G401.6 (cell line): ENCODE results near the gene FXR1.
"Not testable (repeated sequence)": the region's sequence is repeated elsewhere in the genome, so short reads cannot be mapped to it uniquely, and the experiment has no call there.

Experiments used
- FAIRE-seq: peaks from 2 replicates; lab custom pipeline; 2012; peaks lifted over from hg19 to GRCh38; lab: Jason Lieb, UNC

FXR1 gene

GRCh38 chr3:180912304-180913296, at the start of gene FXR1:
TSS of gene FXR1 (plus strand) at chr3:180912670. CDS start at chr3:180912686, 16 bp downstream.
- peak; percentile 94 for FAIRE-seq

DNA sequence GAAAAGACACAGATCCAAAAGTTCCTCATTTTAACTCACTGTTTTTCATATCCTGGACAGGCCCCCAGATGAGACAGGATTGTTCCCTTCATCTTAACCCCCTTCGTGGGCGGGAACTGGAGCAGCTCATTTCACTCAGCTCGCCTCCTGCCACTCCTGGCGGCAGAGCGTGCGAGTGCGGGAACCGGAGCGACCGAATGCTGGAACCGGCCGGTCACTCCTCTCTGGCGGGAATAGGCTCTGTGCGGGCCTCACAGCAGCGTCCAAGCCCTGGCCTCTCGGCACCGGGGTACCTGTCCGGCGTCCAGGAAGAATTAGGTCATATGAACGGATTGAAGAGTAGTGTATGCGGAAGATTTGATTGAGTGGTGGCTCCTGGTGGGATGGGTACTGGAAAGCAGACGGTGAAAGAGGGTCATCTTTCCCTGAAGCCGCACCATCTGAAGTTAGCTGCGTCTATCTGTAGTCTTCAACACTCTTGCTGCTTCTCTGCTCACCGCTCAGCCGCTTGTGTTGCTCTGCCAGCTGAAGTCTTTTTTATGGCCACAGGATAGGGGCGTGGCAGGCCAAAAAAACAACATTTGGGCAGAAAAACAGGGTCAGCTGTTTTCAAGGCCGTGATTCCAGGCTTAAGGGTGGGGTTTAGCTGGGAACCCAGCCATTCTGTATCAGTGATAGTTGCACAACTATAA, 42.3 kb upstream of the FXR1 start:
- FAIRE-seq: no peak

DNA sequence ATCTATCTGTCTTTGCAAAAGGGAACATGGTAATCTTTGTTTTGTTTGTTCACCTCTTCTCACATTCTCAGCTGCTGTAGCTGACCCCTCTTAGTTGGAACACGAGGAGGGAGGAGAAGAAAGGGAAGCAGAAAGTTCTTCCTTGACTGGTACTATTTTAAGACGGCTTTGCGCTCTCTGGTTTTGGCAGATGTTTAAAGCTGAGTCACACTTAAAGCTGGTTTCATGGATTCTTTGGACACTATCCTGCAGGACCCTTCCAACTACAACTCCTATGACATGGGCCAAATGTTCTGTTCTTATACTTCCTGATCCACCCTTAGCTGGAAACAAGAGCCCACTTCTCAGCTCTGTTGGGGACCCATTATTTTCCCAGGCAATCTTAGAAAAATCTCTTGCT, 40.6 kb upstream of the FXR1 start:
- FAIRE-seq: no peak

- not testable (repeated sequence) for FAIRE-seq
Observed at GRCh38 chr3:180872430-180872829, 40.0 kb upstream of the FXR1 start.

- no peak for FAIRE-seq
Observed at GRCh38 chr3:180875124-180875698, 37.3 kb upstream of the FXR1 start.

DNA sequence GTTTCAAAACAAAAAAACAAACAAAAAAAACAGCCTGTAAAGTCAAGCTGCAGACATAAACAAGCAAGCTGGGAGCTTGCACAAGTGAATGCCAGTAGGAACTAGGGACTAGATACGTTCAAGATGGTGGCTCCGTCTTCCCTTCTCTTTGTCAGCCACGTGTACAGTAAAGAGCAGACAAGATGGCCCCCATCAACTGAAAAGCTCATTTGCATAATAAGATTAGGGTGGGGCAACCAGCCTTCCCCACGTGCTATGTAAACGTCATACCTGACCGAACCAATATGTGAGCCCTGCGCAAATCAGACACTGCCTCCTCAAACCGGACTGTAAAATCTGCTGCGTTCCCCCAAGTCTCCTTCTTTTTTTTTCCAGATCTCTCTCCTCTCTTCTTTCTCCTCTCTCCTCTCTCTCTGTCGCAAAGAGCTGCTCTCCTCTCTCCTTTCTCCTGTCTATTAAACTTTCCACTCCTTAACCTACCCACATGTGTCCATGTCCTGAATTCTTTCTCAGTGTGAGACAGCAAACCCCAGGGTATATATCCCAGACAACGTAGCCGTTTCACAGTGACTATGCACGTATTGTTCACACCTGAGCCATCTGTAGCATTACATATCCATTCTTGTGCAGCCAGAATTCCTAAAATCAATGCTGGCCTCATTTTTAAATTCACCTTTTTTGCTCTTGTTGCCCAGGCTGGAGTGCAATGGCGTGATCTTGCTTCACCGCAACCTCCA, 31.2 kb upstream of the FXR1 start:
- FAIRE-seq: no peak

DNA sequence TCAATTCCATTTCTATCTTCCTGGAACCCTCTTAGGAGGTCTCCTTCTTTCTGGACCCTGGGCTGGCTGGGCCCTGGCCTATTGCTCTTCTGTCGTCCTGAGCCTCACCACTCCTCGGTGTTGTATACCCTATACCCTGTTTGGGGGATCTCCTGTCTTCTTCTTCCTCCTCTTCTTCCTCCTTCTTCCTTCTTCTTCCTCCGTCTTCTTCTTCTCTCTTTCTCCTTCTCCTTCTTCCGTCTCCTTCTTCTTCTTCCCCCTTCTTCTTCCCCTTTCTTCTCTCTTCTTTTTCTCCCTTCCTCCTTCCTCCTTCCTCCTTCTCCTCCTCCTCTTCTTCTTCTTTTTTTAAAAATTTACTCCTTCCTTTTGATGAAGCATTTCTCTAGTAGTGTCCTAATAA, 30.4 kb upstream of the FXR1 start:
- FAIRE-seq: no peak

- no peak for FAIRE-seq
Observed at GRCh38 chr3:180888992-180889560, 23.4 kb upstream of the FXR1 start.

DNA sequence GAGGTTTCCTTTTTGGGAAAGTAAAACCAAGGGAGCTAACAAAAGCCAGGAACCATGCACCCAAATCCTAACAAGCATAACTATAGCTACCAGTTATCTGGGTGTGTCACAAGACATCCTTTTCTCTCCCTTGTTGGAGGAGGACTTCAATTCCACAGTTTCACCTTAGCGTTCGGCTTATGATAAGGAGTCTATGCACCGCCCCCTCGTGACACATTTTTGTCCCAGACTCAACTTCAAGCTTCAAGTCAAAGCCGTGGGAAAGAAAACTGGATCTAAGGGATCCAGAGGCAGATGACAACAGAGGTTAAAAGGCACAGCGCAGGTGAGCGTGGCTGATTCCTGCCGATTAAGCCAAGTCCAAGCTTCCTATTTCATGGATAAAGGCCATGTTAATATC, 13.9 kb upstream of the FXR1 start:
- FAIRE-seq: no peak

DNA sequence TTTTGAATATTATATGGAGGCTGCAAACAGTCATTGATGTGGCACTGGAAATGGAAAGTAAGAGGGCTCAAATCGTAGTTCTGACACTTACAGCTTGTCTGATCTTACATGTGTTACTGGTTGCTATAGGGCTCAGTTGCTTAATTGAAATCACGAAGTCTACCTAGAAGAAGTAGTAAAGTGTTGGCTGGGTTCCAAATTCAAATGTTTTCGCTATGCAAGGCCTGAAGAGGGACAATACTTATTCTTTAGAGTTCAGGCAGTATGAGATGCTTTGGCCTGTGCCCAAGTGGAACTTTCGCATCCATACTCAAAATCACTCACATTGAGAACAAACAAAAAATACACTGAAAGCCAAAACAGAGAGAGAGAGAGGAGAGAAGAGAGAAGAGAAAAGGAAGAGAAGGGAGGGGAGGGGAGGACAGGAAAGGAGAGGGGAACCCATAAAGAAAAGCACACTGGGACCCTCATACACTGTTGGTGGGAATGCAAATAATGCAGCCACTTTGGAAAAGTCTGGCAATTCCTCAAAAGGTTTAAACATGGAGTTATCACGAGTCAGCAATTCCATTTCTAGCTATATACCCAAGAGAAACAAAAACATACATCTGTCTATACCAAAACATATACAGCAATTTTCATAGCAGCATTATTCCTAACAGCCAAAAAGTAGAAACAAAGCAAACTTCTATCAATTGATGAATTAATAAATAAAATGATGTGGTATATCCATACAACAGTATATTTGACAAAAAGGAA, 2.9 kb upstream of the FXR1 start:
- no peak for FAIRE-seq

GRCh38 chr3:180910823-180911222, 1.6 kb upstream of the FXR1 start:
- no peak for FAIRE-seq

DNA sequence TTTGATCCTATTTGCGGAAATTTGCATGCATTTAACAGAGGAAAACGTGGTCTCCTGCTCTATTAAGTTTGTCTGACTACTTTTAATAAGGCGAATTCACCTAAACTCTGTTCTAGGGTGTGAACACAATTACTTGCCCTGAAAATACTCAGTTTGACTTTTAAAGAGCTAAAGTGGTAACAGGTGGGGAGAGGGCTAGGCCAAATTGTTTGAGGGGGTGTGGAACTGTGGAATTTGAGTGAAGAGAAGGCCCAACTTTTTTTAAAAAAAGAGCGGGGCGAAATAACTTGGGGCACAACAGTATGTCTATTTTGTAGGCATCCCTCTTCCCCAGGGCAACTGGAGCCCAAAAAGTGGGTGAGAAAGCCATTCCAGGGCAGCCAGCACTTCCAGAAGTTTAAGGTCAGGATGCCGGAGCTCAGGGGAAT, 580 bp upstream of the FXR1 start:
- no peak for FAIRE-seq

- no peak for FAIRE-seq
Observed at GRCh38 chr3:180913581-180914404, 1.3 kb downstream of the FXR1 start.

GRCh38 chr3:180918542-180918941, 6.1 kb downstream of the FXR1 start:
- FAIRE-seq: no peak

- FAIRE-seq: no peak
Observed at GRCh38 chr3:180922242-180922641, 9.8 kb downstream of the FXR1 start.

DNA sequence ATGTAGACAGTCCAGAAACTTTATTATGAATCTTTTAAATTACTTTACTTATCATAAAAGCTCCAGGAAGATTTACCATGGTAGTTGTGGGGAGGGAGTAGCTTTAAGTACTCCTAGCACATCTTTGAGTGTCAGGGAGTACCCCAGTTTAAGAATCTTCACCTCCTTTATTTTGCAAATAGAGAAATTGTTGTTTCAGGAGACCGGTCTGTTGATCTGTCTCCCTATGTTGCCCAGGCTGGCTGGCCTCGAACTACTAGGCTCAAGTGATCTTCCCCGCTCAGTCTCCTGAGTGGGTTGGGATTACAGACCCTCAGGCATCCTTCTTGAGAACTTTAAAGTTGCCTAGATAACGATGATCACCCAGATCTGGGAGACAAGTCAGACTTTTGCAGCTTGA, 11.1 kb downstream of the FXR1 start:
- no peak for FAIRE-seq

- no peak for FAIRE-seq
Observed at GRCh38 chr3:180926526-180926925, 14.1 kb downstream of the FXR1 start.

GRCh38 chr3:180929376-180929775, 16.9 kb downstream of the FXR1 start:
- no peak for FAIRE-seq

DNA sequence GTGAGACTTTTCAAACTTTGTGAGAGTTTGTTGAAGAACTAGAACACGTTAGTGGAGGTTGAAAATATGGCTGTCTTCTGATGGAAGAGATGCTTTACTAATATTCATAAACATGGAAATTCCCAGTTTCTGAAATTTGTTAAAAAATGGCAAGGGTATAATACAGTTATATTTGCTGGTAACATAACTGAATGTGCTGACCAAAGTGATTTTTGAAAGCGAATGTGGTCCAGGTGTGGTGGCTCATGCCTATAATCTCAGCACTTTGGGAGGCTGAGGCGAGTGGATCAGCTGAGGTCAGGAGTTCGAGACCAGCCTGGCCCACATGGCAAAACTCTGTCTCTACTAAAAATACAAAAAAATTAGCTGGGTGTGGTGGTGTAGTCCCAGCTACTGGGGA, 18.1 kb downstream of the FXR1 start:
- no peak for FAIRE-seq

DNA sequence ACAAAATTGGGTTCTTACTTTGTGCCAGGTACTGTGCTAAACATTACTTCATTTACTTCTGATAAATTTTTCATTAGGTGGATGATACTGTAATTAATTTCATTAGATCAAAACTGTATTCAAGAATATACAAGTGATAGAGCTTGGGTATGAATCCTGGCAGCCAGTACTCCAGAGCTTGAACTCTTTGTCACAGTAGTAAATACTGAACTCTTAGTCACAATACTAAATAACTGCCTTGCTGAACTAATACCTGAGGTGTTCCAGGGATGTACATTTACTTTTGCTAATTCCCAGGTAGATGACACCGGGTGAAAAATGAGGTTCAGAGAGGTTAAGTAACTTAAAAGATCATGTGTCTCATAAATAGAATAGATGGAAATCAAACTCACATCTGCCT, 20.3 kb downstream of the FXR1 start:
- FAIRE-seq: no peak
